Mammary epithelial cell (primary cell): ENCODE measurements around the gene EIF4G2.

Experiments used
- EZH2 ChIP-seq: IDR thresholded peaks from 2 replicates; pipeline ENCODE4 v1.6.1; 2012; ENCODE audit warnings: low read length, inconsistent platforms, borderline replicate concordance
- TF ChIP-seq, protein P1 (sequence below), 2 donors: IDR thresholded peaks in 1 of 2; conservative IDR thresholded peaks in 1 of 2; 2 replicates each; pipeline ENCODE4 v1.5.1; 2011 to 2012; ENCODE audit warnings: inconsistent platforms in 2 of 2, low read length in 2 of 2, mild to moderate bottlenecking in 2 of 2, control low read depth in 1 of 2, low read depth in 1 of 2; ENCODE audit not compliant: insufficient read depth in 1 of 2; ENCODE audit errors: extremely low read depth in 1 of 2

DNA sequence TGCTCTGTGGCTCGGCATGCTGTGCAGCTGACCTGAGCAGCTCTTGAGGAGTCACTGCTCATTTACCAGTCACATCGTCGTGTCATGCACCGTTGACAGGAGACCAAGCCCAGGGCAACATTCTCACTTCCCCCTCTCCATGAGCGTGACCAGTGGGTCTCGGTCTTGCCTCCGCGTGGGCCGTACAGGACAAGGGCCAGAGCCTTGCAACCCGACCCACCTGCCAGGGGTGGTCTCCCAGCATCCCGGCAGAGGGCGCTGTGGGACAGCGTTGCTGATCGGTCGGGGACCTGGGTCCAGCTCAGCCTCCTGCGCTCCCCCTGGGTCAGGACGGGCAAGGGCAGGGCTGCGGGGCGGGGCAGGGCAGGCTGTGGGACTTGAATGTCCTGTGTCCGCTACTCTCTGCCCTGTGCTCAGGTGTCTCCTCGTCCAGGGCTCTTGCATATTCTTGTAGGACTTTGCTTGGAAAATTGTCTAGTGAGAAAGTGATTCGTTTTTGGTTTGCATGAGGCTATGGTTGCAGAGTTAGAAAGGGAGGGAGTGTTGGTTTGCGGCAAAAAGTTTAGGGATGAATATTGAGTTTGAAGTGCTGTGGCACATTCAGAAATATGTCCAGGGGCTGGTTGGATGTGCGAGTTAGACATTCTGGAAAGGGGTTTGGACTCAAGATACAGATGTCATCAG is 16.2 kb downstream of the EIF4G2 start:
- TF ChIP-seq, protein P1, sequence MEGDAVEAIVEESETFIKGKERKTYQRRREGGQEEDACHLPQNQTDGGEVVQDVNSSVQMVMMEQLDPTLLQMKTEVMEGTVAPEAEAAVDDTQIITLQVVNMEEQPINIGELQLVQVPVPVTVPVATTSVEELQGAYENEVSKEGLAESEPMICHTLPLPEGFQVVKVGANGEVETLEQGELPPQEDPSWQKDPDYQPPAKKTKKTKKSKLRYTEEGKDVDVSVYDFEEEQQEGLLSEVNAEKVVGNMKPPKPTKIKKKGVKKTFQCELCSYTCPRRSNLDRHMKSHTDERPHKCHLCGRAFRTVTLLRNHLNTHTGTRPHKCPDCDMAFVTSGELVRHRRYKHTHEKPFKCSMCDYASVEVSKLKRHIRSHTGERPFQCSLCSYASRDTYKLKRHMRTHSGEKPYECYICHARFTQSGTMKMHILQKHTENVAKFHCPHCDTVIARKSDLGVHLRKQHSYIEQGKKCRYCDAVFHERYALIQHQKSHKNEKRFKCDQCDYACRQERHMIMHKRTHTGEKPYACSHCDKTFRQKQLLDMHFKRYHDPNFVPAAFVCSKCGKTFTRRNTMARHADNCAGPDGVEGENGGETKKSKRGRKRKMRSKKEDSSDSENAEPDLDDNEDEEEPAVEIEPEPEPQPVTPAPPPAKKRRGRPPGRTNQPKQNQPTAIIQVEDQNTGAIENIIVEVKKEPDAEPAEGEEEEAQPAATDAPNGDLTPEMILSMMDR (conservative IDR thresholded peaks at IDR 0.05 in 1 of 2, IDR thresholded peaks at IDR 0.05 in 1 of 2; ENCODE audit: extremely low read depth in 1 of 2, insufficient read depth in 1 of 2, low read depth in 1 of 2, low read length in 2 of 2) = peak; percentile 87 to 95
- TF ChIP-seq EZH2 = no peak
